GM12874 (cell line): Measurements from ENCODE around the gene SNX10.

Experiments
- TF ChIP-seq, protein P1 (sequence below): IDR thresholded peaks from 2 replicates; pipeline ENCODE4 v1.5.1; 2011; ENCODE audit warnings: low read depth, mild to moderate bottlenecking, control low read depth, low read length, moderate library complexity; ENCODE audit not compliant: insufficient read depth

The SNX10 gene

DNA sequence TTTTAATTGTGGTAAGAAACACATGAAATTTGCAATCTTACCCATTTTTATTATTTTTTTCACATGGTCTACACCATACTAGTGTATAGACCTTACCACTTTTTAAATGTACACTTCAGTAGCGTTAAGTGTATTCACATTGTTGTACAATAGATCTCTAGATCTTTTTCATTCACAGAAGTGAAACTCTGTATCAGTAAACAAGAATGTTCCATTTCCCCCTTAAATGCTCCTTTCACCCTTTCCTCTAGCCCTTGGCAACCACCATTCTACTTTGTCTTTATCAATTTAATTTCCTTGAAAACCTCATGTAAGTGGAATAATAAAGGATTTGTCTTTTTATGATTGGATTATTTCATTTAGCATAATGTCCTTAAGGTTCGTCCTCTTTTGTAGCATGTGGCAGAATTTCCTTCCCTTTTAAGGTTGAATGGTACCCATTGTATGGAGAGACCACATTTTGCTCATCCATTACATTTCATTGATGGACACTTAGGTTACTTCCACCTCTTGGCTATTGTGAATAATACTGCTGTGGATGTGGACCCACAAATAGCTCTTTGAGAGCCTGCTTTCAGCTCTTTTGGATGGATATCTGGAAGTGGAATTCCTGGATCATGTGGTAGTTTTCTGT is 45.7 kb downstream of the SNX10 start:
- TF ChIP-seq, protein P1, sequence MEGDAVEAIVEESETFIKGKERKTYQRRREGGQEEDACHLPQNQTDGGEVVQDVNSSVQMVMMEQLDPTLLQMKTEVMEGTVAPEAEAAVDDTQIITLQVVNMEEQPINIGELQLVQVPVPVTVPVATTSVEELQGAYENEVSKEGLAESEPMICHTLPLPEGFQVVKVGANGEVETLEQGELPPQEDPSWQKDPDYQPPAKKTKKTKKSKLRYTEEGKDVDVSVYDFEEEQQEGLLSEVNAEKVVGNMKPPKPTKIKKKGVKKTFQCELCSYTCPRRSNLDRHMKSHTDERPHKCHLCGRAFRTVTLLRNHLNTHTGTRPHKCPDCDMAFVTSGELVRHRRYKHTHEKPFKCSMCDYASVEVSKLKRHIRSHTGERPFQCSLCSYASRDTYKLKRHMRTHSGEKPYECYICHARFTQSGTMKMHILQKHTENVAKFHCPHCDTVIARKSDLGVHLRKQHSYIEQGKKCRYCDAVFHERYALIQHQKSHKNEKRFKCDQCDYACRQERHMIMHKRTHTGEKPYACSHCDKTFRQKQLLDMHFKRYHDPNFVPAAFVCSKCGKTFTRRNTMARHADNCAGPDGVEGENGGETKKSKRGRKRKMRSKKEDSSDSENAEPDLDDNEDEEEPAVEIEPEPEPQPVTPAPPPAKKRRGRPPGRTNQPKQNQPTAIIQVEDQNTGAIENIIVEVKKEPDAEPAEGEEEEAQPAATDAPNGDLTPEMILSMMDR = no peak

DNA sequence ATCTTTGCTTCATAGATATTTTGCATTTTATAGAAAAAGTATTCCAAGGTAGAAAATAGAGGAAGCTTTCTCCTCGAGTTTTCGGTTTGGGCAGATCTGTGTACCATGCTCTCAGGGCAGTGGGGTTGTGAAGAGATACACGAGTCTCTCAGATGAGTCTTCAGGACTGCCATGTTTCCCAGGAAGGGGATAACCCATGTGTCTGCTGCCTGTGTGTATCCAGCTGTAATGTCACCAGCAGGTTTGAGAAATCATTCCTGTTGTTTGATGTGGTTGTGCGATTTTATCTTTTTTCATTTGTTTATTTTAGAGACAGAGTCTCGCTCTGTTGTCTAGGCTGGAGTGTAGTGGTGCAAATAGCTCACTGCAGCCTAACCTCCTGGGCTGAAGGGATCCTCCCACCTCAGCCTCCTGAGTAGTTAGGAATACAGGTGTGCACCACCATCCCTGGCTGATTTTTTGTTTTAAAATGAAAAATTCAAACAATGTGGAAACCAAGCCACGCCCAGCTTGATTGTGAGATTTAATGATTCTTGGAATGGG is 48.9 kb downstream of the SNX10 start:
- TF ChIP-seq, protein P1 = no peak

DNA sequence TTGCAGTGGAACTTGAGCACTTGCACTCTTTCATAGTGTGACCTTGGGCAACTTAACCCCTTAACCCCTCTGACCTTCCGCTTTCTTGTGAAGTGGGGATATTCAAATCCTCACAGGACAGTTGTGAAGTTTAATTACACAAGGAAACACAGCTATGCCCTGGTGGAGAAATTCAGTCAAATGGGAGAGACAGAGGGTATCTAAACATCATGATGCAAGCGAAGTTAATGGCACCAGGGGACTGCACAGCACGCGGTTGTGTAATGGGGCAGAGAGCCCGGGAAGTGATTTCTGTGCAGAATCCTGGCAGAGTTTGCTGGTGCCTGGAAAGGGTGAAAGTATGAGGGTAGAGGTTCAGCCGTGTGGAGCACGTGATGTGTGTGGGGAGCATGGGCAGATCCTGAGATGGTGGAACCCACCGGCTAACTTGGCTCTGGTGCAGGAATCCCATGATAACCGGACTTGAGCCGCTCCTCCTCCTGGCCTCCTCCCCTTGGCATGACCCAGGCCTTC is 51.7 kb downstream of the SNX10 start:
- TF ChIP-seq, protein P1 = no peak

DNA sequence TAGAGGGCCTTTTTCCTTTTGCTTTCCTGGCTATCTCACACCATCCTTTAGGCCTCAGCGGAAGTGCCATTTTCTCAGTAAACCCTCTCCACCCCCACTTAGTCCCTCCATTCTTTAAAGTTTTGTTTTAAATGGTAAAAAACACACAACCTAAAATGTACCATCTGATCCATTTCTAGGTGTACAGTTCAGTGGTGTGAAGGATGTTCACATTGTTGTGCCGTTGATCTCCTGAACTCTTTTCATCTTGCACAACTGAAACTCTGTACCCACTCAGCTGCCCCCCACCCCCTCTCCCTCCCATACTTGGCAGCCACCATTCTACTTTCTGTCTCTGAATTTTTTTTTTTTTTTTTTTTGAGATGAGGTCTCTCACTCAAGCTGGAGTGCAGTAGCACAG is 52.2 kb downstream of the SNX10 start:
- TF ChIP-seq, protein P1 = no peak

DNA sequence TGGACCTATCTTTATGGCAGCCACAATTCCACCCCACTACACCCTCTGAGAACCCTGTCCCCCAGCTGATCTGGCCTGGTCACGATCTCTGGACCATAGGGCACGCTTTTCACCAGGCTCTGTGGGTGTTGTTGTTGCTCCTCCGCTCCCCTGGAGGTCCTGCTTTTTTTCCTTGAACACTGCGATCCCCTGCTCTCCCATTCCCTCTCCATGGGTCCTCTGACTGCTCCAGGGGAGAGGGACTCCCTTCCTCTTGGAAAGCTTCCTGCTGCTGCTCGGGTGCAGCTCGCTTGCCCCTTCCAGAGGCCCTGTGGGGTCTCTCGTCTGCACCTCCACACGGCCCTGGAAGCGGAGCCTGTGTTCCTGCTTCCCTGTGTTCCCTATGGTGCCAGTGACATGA is 53.5 kb downstream of the SNX10 start:
- TF ChIP-seq, protein P1 = no peak

DNA sequence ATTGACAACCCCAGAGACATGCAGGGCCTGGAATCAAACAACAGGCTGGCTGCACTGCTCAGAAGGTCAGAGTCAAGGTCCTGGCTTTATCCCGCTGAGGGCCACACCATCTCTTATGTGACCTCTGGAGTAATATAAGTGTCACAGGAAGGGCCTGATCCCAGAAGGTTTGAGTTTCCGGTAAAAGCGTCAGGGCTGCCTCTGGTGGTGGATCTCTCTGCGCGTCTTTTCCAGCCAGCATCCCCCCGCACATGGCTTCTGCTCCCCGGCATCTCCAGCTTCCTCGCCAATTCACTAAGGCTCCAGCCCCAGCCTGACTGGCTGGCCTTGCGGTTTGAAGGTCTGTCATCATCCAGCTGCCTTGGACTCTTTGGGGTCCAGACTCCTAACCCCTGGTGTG is 54.2 kb downstream of the SNX10 start:
- TF ChIP-seq, protein P1 = no peak

DNA sequence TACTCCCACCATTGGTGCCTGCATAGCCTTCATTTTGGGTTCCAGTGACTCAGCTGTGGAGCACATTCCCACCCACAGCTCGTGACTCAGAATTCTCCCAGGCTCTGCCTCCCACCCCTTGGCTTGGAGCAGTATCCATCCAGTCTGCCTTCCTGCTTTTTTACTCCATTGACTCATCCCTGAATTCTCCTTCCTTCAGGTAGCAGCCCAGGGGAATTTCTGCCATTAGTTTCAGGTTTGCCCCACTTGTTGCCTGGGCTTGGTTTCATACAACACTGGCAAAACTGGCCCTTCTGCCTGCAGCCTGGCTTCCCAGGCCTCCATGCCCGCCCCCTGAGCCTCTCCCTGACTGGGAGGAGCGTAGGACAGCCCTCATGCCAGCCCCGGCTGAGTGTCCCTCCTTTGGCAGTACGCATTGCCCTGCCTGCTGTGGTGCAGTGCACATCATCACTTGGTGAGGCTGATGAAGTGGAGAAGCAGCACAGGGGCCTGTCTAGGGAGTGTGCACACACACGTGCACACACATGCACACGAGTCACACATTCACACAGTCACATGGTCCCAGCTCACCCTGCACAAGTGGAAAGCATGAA is 55.0 kb downstream of the SNX10 start:
- TF ChIP-seq, protein P1 = no peak
